Coronary artery (tissue), 2 donors: Measurements from ENCODE around the gene ITGB2.

Experiments
- DNase-seq: peaks from one replicate; pipeline ENCODE4 v3.0.0-alpha.2; 2017; ENCODE audit warnings: low spot score
- H3K27ac ChIP-seq, 2 donors: fragments of 200-600 bp; sonication (generic); one replicate each; pipeline ENCODE4 v1.5.1; 2016 to 2019
- H3K4me3 ChIP-seq: fragments of 200-600 bp; sonication (generic); 2 replicates; pipeline ENCODE4 v1.5.1; 2016; ENCODE audit warnings: mild to moderate bottlenecking, moderate library complexity
- TF ChIP-seq, protein P1 (sequence below): fragments of 200-600 bp; sonication (generic); IDR thresholded peaks from one replicate; pipeline ENCODE4 v1.5.1; 2019; ENCODE audit warnings: antibody characterized with exemption

Gene ITGB2

DNA sequence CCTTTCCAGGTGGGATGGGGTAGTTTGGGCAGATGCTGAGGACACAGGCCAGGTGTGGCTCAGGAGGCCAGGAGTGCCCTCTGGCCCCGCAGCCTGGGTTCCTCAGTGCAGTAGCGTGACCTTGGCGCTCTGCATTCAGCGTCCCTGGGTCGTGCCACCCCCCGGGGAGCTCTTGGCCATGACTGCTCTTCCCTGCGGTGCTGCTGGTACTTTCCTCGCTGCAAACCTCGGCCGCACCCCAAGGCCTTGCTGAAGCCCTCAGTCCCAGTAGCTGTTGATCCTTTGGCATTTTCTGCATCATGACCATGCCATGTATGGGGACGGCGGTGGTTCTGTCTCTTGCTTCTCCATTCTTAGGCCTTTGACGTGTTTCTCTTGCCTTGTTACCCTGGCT, 32.9 kb upstream of the ITGB2 start:
- peak overlapping the region; percentile 92 to 97 for H3K27ac ChIP-seq
- H3K4me3 ChIP-seq = no peak overlapping the region
- TF ChIP-seq, protein P1, sequence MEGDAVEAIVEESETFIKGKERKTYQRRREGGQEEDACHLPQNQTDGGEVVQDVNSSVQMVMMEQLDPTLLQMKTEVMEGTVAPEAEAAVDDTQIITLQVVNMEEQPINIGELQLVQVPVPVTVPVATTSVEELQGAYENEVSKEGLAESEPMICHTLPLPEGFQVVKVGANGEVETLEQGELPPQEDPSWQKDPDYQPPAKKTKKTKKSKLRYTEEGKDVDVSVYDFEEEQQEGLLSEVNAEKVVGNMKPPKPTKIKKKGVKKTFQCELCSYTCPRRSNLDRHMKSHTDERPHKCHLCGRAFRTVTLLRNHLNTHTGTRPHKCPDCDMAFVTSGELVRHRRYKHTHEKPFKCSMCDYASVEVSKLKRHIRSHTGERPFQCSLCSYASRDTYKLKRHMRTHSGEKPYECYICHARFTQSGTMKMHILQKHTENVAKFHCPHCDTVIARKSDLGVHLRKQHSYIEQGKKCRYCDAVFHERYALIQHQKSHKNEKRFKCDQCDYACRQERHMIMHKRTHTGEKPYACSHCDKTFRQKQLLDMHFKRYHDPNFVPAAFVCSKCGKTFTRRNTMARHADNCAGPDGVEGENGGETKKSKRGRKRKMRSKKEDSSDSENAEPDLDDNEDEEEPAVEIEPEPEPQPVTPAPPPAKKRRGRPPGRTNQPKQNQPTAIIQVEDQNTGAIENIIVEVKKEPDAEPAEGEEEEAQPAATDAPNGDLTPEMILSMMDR = no peak
- DNase-seq = no peak

DNA sequence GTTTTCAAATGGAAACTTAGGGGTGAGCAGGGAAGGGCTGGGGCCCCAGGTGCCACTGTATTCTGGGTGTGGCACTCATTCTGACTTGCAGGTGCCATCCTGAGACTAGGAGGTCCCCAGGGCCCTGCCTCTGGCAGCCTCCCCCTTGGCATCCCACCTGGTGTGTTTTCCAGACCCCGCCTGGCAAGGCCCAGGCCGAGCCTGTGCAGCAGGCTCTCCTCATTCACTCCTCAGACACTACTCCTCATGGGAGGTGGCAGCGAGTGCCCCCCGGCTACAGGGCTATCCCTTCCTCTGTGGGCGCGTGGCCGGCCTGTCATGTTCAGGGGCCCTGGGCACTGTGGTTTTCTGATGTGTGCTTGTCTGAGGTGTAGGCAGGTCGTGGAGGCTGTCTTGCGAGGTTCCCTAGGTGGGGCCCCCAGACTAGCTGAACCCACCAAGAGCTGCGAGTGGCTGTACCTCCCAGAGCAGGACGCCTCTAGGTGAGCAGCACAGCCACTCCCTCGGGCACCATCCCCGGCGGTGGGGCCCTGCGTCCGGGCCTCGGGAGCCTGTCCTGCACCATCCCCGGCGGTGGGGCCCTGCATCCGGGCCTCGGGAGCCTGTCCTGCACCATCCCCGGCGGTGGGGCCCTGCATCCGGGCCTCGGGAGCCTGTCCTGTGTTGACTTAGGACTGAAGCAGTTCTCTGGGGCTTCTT, 32.4 kb upstream of the ITGB2 start:
- Histone ChIP-seq H3K4me3 (no peak overlapping the region), H3K27ac (peak overlapping the region; percentile 92 to 97)
- TF ChIP-seq, protein P1 = no peak
- no peak for DNase-seq

DNA sequence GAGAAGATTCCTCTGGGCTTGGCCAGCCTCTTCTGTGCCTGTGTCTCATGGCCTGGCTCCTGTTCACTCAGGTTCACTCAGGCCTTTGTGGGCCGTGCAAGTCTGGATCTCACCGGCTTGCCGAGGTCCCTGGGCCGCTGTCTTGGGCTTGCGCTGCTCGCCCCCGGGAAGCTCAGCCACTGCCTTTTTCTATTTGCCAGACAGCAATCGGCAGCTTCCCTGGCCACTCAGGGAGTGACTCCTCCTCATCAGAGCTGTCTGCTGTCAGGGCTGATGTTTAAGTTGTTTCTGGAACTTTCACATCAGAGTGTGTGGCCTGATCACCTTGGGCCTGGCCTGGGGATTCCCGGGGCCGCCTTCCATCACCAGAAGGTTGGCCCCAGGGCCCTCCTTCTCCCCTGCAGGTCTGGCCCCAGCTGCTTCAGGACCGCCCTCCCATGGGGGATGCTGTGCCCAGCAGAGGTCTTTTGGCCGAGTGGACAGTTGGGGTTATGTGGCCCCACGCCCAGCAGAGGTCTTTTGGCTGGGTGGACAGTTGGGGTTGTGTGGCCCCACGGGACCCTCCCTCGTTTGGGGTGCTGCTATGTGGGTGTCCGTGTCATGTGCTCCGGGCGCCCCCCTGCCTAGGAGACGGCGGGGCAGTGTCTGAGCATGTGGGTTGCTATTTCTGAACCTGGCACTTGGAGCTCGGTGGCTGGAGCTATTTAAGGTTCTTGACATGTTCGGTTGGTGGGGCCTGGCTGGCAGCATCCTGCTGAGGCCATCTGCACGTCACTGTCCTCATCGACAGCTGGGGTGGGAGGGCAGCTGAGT, 31.6 kb upstream of the ITGB2 start:
- H3K4me3 ChIP-seq = no peak overlapping the region
- peak overlapping the region; percentile 92 to 97 for H3K27ac ChIP-seq
- DNase-seq = peak; percentile 88
- TF ChIP-seq, protein P1 = no peak

DNA sequence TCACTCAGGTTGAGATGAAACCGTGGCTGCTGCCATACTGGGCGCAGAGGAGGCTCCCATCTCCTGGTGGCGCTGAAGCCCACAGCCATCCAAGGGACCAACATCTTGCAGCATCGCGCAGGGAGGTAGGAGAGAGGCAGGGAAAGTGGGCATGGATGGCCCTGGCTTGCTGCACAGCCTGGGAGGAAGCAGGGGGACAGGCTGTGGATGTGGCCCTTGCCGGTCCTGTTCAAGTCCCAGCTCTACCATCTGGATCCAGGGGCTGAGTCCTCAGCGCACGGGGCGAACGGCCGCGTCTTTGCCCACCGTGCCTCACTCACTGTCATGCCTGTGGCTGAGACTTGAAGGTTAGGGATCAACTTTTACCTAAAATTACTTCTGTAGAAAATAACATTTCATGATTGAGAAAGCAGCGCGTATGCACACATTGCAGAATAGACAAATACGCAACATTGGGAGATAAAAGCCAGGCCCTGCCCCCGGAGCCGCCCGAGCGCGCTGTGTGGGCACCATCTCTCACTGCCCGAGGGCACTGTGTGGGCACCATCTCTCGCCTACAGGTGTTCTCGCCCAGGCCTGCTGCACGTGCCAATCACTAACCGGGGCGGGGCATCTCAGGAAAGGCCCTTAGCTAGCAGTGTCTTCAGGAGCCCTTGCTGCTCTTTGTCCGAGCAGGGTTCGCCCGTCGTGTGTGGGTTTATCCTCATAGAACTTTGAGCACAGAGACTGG, 30.7 kb upstream of the ITGB2 start:
- TF ChIP-seq, protein P1 = no peak
- no peak for DNase-seq
- peak overlapping the region; percentile 91 to 92 for H3K27ac ChIP-seq
- H3K4me3 ChIP-seq = no peak overlapping the region

DNA sequence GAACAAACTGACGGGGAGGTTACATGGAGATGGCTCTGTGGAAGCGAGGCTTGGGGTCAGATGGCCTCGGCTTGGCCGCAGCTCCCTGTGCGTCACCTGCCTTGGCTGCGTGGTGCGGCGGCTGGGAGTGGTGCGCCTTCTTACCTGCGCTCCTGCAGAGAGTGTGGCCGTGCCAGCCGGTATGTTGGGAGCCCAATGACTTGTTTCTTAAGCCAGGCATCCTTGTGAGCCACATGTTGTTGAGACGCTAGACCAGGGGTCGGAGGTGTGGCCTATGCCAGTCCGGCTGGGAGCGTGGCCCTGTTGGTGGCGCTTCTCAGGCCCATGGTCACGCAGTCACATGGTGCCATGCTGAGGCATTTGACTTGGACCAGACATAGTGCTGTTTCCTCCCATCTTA, 29.7 kb upstream of the ITGB2 start:
- TF ChIP-seq, protein P1 = no peak
- Histone ChIP-seq H3K27ac (peak overlapping the region; percentile 91 to 92), H3K4me3 (no peak overlapping the region)
- no peak for DNase-seq

DNA sequence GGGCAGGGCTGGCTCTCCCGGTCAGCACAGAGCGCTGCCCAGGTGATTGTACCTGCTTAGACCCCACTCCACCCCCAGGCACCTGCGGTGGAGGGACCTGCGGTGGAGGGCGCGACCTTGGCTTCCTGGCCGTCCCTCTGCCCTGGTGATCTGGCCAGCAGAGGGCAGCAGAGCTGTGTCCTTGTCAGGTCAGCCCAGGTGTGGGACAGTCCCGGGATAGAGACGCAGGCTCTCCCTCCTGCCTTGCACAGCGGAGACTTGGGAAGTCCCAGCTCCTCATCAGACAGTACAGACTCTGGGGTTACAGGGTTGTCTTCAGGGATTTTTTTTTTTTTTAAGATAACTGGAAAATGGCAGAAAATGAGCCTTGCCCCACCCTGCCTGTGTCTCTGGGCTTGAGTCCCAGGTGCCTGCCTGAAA, 29.1 kb upstream of the ITGB2 start:
- DNase-seq = peak; percentile 89
- H3K27ac ChIP-seq = peak overlapping the region; percentile 91 to 92
- H3K4me3 ChIP-seq = no peak overlapping the region
- TF ChIP-seq, protein P1 = peak; percentile 88
